Transverse colon (tissue), 3 donors: Measurements from ENCODE around the gene NACAD.

Source experiments
- POLR2A ChIP-seq: fragments of 450-650 bp; IDR thresholded peaks from one replicate; pipeline ENCODE4 v1.6.1; 2016; ENCODE audit warnings: antibody characterized with exemption, mild to moderate bottlenecking, moderate library complexity
- TF ChIP-seq, protein P1 (sequence below), 5 experiments: fragments of 200-600 bp in 3 of 5; fragments of 450-650 bp in 2 of 5; sonication (generic) in 3 of 5; IDR thresholded peaks; 1 replicate in 2 of 5; 2 replicates in 3 of 5; pipeline ENCODE4 v1.5.1; 2016 to 2017; ENCODE audit warnings: antibody characterized with exemption in 5 of 5, inconsistent platforms in 3 of 5, mild to moderate bottlenecking in 2 of 5, moderate library complexity in 1 of 5

- TF ChIP-seq, protein P1, sequence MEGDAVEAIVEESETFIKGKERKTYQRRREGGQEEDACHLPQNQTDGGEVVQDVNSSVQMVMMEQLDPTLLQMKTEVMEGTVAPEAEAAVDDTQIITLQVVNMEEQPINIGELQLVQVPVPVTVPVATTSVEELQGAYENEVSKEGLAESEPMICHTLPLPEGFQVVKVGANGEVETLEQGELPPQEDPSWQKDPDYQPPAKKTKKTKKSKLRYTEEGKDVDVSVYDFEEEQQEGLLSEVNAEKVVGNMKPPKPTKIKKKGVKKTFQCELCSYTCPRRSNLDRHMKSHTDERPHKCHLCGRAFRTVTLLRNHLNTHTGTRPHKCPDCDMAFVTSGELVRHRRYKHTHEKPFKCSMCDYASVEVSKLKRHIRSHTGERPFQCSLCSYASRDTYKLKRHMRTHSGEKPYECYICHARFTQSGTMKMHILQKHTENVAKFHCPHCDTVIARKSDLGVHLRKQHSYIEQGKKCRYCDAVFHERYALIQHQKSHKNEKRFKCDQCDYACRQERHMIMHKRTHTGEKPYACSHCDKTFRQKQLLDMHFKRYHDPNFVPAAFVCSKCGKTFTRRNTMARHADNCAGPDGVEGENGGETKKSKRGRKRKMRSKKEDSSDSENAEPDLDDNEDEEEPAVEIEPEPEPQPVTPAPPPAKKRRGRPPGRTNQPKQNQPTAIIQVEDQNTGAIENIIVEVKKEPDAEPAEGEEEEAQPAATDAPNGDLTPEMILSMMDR (IDR thresholded peaks at IDR 0.05): no peak
- TF ChIP-seq POLR2A: no peak
Measured at GRCh38 chr7:45065031-45065995, 23.5 kb downstream of the NACAD start.
